ENCODE measurements around the gene WNK2.

GRCh38 chr9:93364734-93365426, 180.9 kb downstream of the WNK2 start:
- TF ChIP-seq POLR2A (IDR thresholded peaks at IDR 0.05; ENCODE audit: low read depth) (no peak), CTCF (IDR thresholded peaks at IDR 0.05) (no peak), POLR2AphosphoS5 (IDR thresholded peaks at IDR 0.05) (no peak), EP300 (IDR thresholded peaks at IDR 0.05) (no peak)

Data from esophagus muscularis mucosa (tissue), 4 donors.